Left colon (tissue), 2 donors: ENCODE results near the gene KAZALD1. TPM values are rescaled to one million over a fixed set of nuclear protein-coding genes. Genes with fewer than 3 reads are reported as not detected.

Experiments used
- ATAC-seq: fragments of 200-7000 bp; cut with Tn5 transposase; one replicate; pipeline ENCODE4 v1.9.1; 2020; ENCODE audit warnings: mild to moderate bottlenecking, moderate library complexity
- DNase-seq, 2 donors: peaks; one replicate each; pipeline ENCODE4 v3.0.0-alpha.2; 2020
- intact Hi-C, 2 donors: fragments of 100-400 bp; cut with DNase I in 1 of 2; cut with micrococcal nuclease in 1 of 2; formaldehyde crosslinking; loops; one replicate each; pipeline versions ENCODE4 v1.11.2 to v1.14.0; 2022; cut with DNase I, micrococcal nuclease
- total RNA-seq, 2 donors: library from RNA; stranded (reverse); fragmentation: NEBNext Ultra II Directional; extraction: Animal tissue kit (Norgen Biotek cat#: 25700); gene quantifications; one replicate each; pipeline ENCODE4 v1.2.1, GENCODE V29; 2021
- donor health status: DM: no; HTN: no; CAD: no.
- donor health status: DM: yes; HTN: yes; CAD: no.

The KAZALD1 gene
- total RNA-seq, 2 donors from 2014 or later: 17.7 to 21.0 TPM

DNA sequence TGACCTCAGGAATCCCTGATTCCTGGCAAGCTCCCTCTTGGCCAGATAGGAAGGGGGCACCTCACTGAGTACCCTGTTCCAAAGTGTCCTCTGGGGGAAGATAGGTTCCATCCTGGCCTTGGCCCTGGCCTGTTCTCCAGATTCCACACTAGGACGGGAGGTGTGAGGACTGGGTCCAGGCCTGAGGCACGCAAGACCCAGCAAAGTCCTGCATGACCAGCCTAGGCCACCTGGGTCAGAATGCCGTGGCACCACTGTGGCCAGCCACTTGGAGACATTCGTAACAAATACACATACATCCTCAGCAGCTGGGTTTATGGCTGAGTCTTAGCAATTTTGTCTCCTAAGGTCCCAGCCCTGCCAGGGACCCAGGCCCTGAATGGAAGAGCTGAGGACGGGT, 46.0 kb downstream of the KAZALD1 start:
- DNase-seq (no peak), ATAC-seq (no peak)
- intact Hi-C loops: no loop called here

DNA sequence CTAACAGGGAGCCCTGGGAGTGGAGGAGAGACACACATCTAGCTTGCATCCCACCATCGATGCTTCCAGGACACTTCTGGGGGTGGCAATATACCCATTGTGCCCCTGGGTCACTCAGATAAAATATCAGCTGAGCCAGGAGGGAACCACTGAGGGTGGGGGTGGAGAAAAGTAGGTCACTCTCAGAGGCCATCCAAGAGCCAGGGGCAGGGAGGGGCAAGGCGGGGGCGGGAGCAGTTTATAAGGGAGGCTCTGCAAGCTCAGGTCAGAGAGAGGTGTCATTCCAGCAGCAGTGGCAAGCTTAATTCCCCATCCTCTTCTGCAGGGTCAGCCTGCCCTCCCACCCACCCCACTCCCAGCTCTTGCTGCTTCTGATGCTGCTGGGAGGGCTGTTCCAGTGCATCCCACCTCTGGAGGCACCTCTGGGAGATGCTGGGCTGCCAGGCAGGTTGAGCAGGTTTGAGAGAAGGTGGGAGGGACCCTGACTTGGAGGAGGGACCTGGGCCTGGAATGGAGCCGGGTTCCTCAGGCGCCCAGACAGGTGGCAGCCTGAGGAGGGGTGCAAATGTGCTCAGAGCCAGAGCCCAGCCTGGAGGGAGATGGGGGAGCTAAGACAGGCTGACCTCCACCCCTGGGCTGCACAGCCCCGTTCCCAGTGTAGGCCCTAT, 49.2 kb downstream of the KAZALD1 start:
- DNase-seq (no peak), ATAC-seq (peak; percentile 42)
- intact Hi-C loops: no loop called here

DNA sequence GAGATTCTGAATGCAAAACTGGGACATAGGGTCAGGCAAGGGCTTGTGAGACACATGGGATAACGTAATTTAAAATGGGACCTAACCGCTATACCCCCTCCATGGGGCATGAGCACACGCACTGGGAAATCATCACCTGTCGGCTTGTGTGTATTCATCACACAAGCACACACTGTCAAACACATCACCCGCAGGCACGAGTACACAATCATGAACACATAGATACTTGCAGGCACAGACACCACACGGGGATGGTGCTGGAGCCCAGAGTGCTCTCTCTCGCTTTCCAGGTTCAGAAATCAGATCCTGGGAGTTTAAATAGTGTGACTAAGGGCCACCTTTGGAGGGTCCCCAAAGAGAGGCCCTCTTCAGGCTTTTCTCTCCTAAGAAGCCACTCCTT, 49.8 kb downstream of the KAZALD1 start:
- DNase-seq: no peak
- ATAC-seq: no peak
- intact Hi-C loops: no loop called here

DNA sequence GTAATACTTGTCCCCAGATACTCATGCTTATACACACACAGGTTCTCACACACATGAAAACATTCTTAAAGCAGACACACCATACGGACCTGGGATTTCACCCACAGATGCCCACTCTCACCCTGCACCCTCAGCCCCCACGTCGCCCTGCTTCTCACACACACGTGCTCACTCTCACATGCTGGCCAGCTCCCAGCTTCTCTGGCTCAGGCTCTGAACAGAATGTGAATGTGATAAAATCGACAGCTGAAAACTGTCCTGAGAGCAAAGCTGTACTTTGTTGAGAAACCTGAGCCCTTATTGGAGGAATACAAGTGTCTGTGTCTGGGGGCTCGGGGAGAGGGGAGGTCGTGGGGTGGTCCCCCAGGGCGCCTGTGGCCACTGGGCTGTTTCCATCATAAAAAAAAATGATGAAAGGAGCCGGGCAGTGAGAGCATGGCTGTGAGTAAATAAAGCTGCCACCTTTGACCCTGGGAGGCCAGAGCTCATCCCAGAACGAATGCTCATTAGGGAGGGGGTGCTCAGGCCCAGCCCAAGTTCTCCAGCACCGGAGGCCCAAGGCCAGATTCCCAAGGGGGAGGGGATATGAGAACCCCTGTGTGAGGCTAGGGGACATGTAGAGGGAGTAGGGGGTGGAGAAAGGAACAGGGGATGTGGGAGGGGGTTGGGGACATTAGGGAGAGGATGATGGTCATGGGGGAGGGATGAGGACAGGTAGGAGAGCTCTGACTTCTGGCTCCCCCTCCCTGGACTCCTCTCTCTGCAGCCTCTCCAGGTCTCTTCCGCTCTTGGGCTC, 51.2 kb downstream of the KAZALD1 start:
- ATAC-seq: peak; percentile 55
- DNase-seq: no peak
- intact Hi-C loops: no loop called here

DNA sequence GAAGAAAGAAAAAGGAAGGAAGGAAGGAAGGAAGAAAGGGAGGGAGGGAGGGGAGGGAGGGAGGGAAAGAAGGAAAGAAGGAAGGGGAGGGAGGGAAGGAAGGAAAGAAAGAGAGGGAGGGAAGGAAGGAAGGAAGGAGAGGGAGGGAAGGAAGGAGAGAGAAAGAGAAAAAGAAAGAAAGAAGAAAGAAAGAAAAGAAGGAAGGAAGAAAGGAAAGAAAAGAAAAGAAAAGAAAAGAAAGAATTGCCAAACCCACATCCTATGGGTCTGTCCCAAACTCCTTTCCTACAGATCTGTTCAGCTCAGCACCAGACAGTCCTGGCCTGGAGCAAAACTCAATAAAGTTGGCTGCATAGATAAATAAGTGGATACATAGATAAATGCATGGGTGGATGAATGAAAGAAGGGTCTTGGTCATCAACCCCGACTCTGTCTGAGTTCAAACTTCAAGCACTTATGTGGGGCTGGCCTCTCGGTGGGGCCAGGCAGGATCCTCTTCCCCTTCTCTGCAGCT, 52.2 kb downstream of the KAZALD1 start:
- ATAC-seq: no peak
- intact Hi-C loops: no loop called here
- DNase-seq: no peak

DNA sequence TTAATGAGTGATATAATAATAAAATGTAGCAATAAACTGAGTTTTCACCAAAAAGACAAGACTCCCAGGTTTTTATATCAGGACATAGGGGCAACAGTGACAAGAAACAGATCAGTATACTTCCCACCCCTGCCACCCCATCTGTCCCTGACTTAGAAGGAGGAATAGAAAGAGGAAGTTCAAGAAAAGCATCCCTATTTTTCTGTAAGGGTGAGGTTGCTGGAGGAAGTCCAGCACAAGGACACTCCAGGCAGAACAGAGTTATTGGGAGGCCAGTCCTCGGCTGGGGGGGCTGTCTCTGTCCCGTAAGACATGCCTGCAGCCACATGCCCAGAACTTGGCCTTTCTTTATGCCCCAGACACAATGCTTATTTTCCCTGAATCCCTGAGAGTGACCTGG, 52.9 kb downstream of the KAZALD1 start:
- DNase-seq: no peak
- intact Hi-C loops: no loop called here
- no peak for ATAC-seq

Other genes starting within 250 kb of the KAZALD1 start
- 10 to 100 TPM; 18.5 to 20.3 TPM for gene SLF2, start 149.0 kb upstream of the KAZALD1 start, total RNA-seq
- 100 to 1,000 TPM; 108 to 170 TPM for gene SEMA4G, start 92.5 kb upstream of the KAZALD1 start, total RNA-seq
- gene MRPL43, start 74.5 kb upstream of the KAZALD1 start, total RNA-seq: 10 to 100 TPM; 66.9 to 69.3 TPM
- 1 to 10 TPM; 3.7 to 5.8 TPM for gene TWNK, start 74.4 kb upstream of the KAZALD1 start, total RNA-seq
- 10 to 100 TPM; 28.7 to 33.9 TPM for gene LZTS2, start 62.2 kb upstream of the KAZALD1 start, total RNA-seq
- gene PDZD7, start 30.9 kb upstream of the KAZALD1 start, total RNA-seq: under 1 TPM; 0.21 to 0.78 TPM
- gene SFXN3, start 30.8 kb upstream of the KAZALD1 start, total RNA-seq: 10 to 100 TPM; 14.7 to 22.0 TPM
- 1 to 10 TPM in 1 of 2 donors, under 1 TPM in 1; 0.12 to 1.7 TPM for gene TLX1, start 69.3 kb downstream of the KAZALD1 start, total RNA-seq
- not detected for gene LBX1, start 167.5 kb downstream of the KAZALD1 start, total RNA-seq